Measurements from ENCODE around the gene RGS3. TPM values are rescaled to one million over a fixed set of nuclear protein-coding genes. Genes with fewer than 3 reads are reported as not detected.

Gene RGS3
- total RNA-seq, 1 donor from 2014 or later, result 18.9 TPM

DNA sequence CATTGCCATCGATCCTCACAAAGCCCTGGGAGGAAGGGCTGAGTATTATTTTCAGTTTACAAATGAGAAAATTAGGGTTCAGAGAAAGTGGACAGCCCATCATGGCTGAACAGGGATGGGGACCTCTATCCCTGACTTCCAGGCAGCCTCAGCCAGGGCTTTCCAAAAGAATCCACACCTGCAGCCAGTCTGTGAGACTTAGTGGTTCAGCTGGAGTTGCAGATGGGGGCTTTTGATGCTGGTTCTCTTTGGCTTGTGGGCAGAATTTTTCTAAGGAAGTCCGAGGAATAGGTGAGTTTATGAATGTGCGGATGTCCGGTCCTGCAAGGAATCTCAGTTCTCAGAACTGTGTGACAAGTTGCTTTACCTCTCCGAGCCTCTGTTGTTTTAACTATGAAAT lies 138.1 kb downstream of the RGS3 start:
- Mint-ChIP-seq H3K9me3 (ENCODE audit: unreplicated experiment) (peaks cover 7% of the 10 kb centered on the region), H3K4me1 (ENCODE audit: low read depth, unreplicated experiment) (peaks cover 25% of the 10 kb centered on the region), H3K4me3 (ENCODE audit: unreplicated experiment) (no peak overlapping the region), H3K36me3 (ENCODE audit: unreplicated experiment) (no peaks in the 10 kb centered on the region), H3K27ac (ENCODE audit: unreplicated experiment) (peak overlapping the region; percentile 72), H3K27me3 (ENCODE audit: unreplicated experiment) (peaks cover 9% of the 10 kb centered on the region)
- no peak for DNase-seq
- TF ChIP-seq, protein P1, sequence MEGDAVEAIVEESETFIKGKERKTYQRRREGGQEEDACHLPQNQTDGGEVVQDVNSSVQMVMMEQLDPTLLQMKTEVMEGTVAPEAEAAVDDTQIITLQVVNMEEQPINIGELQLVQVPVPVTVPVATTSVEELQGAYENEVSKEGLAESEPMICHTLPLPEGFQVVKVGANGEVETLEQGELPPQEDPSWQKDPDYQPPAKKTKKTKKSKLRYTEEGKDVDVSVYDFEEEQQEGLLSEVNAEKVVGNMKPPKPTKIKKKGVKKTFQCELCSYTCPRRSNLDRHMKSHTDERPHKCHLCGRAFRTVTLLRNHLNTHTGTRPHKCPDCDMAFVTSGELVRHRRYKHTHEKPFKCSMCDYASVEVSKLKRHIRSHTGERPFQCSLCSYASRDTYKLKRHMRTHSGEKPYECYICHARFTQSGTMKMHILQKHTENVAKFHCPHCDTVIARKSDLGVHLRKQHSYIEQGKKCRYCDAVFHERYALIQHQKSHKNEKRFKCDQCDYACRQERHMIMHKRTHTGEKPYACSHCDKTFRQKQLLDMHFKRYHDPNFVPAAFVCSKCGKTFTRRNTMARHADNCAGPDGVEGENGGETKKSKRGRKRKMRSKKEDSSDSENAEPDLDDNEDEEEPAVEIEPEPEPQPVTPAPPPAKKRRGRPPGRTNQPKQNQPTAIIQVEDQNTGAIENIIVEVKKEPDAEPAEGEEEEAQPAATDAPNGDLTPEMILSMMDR (IDR thresholded peaks at IDR 0.05; ENCODE audit: partially characterized antibody, unreplicated experiment), result no peak

DNA sequence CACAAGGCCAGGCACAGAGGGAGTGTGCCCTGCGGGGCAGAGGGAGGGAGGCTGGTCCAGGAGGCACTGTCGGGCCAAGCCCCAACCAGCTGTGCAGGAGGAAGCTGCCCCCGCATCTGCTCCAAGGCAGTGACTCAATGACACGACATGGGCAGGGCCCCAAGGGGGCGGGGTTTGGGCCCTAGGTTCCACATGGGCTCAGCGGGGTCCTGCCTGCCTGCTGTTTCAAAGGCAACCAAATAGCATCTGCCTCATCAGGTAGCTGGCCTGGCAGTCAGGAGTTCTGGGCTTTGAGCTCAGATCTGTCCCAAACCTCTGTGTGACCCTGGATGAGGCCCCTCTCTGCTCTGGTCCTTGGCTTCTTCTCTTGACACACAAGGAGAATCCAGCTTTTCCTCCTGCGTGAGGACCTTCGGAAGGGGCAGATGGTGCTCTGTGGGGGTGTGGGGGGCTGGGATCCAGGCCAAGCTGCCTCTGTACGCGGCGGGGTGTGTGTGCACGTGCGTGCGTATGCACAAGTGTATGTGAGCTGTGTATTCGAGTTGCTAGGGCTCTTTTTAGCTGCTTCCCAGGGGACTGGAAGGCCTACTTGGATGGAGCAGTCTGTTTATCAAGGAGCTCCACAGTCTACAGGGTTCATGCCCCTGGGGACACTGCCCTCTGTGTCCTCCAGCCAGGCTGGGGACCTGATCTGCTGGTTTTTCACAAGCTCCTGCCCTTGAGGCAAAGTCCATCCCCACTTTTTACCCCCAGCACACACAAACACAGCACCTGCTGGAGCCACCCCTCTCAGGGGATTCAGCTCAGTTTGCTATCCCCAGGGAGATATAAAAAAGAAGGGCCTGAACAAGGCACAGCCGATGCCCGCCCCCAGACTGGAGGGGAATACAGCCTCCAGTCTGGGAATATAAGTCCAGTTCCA lies 138.9 kb downstream of the RGS3 start:
- Mint-ChIP-seq H3K27ac (ENCODE audit: unreplicated experiment) (peak overlapping the region; percentile 72), H3K36me3 (ENCODE audit: unreplicated experiment) (no peaks in the 10 kb centered on the region), H3K4me1 (ENCODE audit: low read depth, unreplicated experiment) (peaks cover 25% of the 10 kb centered on the region), H3K9me3 (ENCODE audit: unreplicated experiment) (peaks cover 7% of the 10 kb centered on the region), H3K27me3 (ENCODE audit: unreplicated experiment) (peaks cover 9% of the 10 kb centered on the region), H3K4me3 (ENCODE audit: unreplicated experiment) (no peak overlapping the region)
- TF ChIP-seq, protein P1 (IDR thresholded peaks at IDR 0.05; ENCODE audit: partially characterized antibody, unreplicated experiment), result no peak
- DNase-seq, result peak; percentile 59

DNA sequence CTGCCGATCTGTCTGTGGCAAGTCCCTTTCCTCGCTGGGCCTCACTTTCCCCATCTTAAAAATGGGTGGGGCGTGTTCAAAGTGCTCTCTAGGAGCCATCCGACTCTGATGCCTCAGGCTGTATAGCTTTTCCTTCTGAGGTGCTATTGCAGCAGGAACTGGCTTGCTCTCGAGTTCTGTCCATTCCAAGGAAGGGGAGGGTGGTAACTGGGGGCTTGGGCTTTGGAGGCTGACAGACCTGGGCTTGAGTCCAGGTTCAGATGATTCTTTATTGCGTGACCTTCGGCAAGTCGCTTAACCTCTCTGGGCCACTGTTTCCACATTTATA lies 139.5 kb downstream of the RGS3 start:
- Mint-ChIP-seq H3K4me3 (ENCODE audit: unreplicated experiment) (no peak overlapping the region), H3K9me3 (ENCODE audit: unreplicated experiment) (peaks cover 7% of the 10 kb centered on the region), H3K36me3 (ENCODE audit: unreplicated experiment) (no peaks in the 10 kb centered on the region), H3K4me1 (ENCODE audit: low read depth, unreplicated experiment) (peaks cover 25% of the 10 kb centered on the region), H3K27me3 (ENCODE audit: unreplicated experiment) (peaks cover 8% of the 10 kb centered on the region), H3K27ac (ENCODE audit: unreplicated experiment) (no peak overlapping the region)
- TF ChIP-seq, protein P1 (IDR thresholded peaks at IDR 0.05; ENCODE audit: partially characterized antibody, unreplicated experiment), result no peak
- no peak for DNase-seq

DNA sequence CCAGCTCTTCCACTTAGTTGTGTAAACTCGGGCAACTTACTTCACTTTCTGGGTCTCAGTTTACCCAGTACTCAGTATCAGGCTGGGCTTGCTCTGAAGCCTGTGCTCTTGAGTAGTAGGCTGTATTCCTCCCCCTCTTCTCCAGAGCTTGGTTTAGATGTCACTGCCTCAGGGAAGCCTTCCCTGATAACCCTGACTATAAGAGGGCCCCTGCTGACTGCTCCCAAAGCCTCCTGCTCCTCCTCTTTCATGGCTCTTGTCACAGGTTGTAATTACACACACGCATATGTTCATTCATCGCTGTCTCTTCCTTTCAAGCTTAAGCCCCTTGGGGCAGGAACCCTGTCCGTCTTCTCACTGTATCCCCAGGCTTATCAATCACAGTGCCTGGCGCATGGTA lies 140.2 kb downstream of the RGS3 start:
- Mint-ChIP-seq H3K4me1 (ENCODE audit: low read depth, unreplicated experiment) (peaks cover 25% of the 10 kb centered on the region), H3K4me3 (ENCODE audit: unreplicated experiment) (no peak overlapping the region), H3K9me3 (ENCODE audit: unreplicated experiment) (peaks cover 7% of the 10 kb centered on the region), H3K27me3 (ENCODE audit: unreplicated experiment) (peaks cover 7% of the 10 kb centered on the region), H3K27ac (ENCODE audit: unreplicated experiment) (no peak overlapping the region), H3K36me3 (ENCODE audit: unreplicated experiment) (no peaks in the 10 kb centered on the region)
- no peak for DNase-seq
- TF ChIP-seq, protein P1 (IDR thresholded peaks at IDR 0.05; ENCODE audit: partially characterized antibody, unreplicated experiment), result no peak

DNA sequence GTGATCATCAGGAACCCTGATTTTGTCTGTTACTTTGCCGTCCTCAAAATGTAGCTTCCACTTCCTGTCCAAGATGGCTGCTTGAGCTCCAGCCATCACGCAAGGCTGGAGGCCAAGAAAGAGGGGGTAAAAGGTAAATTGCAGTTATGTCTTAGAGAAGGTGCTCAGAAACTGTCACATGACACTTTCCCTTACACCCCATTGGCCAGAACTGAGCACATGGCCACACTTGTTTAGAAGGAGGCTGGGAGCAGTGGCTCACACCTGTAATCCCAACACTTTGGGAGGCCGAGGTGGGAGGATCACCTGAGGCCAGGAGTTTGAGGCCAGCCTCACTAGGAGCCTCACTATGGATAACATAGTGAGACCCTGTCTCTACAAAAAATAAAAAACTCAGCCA lies 140.9 kb downstream of the RGS3 start:
- Mint-ChIP-seq H3K36me3 (ENCODE audit: unreplicated experiment) (no peaks in the 10 kb centered on the region), H3K4me1 (ENCODE audit: low read depth, unreplicated experiment) (peaks cover 25% of the 10 kb centered on the region), H3K9me3 (ENCODE audit: unreplicated experiment) (peaks cover 7% of the 10 kb centered on the region), H3K27me3 (ENCODE audit: unreplicated experiment) (peaks cover 7% of the 10 kb centered on the region), H3K27ac (ENCODE audit: unreplicated experiment) (no peak overlapping the region), H3K4me3 (ENCODE audit: unreplicated experiment) (no peak overlapping the region)
- TF ChIP-seq, protein P1 (IDR thresholded peaks at IDR 0.05; ENCODE audit: partially characterized antibody, unreplicated experiment), result no peak
- DNase-seq, result no peak
